K562 (cell line): Measurements from ENCODE around the gene CNKSR1. TPM values are rescaled to one million over a fixed set of nuclear protein-coding genes. Genes with fewer than 3 reads are reported as not detected.

Experiments
- CTBP1 ChIP-seq: fragments of 450-650 bp; IDR thresholded peaks from 2 replicates; pipeline ENCODE4 v1.6.1; 2016; ENCODE audit warnings: borderline replicate concordance
- GTF2A2 ChIP-seq: IDR thresholded peaks from 2 replicates; pipeline ENCODE4 v1.6.1; 2016; ENCODE audit warnings: mild to moderate bottlenecking, missing genetic modification characterization, missing compliant biosample characterization
- HMG20B ChIP-seq: fragments of 250-450 bp; sonication (Bioruptor Pico); IDR thresholded peaks from 2 replicates; pipeline ENCODE4 v1.5.0; 2021; ENCODE audit warnings: mild to moderate bottlenecking
- HNRNPLL ChIP-seq: fragments of 200-400 bp; formaldehyde crosslinking; IDR thresholded peaks from 2 replicates; pipeline ENCODE4 v1.6.1; 2017; ENCODE audit warnings: low read length, low read depth, mild to moderate bottlenecking; ENCODE audit not compliant: poor library complexity, severe bottlenecking
- MCM7 ChIP-seq, 2 experiments: fragments of 450-650 bp; IDR thresholded peaks; 2 replicates each; pipeline ENCODE4 v1.6.1; 2016 to 2018
- POLR2A ChIP-seq: fragments of 450-650 bp; conservative IDR thresholded peaks from 2 replicates; pipeline ENCODE4 v1.6.1; 2016
- RBFOX2 ChIP-seq: fragments of 200-400 bp; formaldehyde crosslinking; IDR thresholded peaks from 2 replicates; pipeline ENCODE4 v1.6.1; 2017; ENCODE audit warnings: low read depth, mild to moderate bottlenecking, low read length, moderate library complexity
- RCOR1 ChIP-seq, 2 experiments: IDR thresholded peaks; 2 replicates each; pipeline ENCODE4 v1.6.1; 2012; ENCODE audit warnings: low read depth in 2 of 2, low read length in 2 of 2, borderline replicate concordance in 1 of 2, improper control_type of control experiment in 1 of 2
- SIN3B ChIP-seq: fragments of 450-650 bp; IDR thresholded peaks from 2 replicates; pipeline ENCODE4 v1.6.1; 2017; ENCODE audit warnings: low read depth, mild to moderate bottlenecking, moderate library complexity
- SMAD4 ChIP-seq: fragments of 250-450 bp; sonication (Bioruptor Pico); conservative IDR thresholded peaks from 2 replicates; pipeline ENCODE4 v1.8.0; 2021; ENCODE audit warnings: inconsistent platforms, mild to moderate bottlenecking, moderate library complexity
- SMARCA4 ChIP-seq: fragments of 450-650 bp; IDR thresholded peaks from 2 replicates; pipeline ENCODE4 v1.6.1; 2016
- TRIM28 ChIP-seq: fragments of 450-650 bp; IDR thresholded peaks from 2 replicates; pipeline ENCODE4 v1.6.1; 2017
- ZNF212 ChIP-seq: fragments of 450-650 bp; formaldehyde crosslinking; IDR thresholded peaks from 2 replicates; pipeline ENCODE4 v1.4.0; 2020; ENCODE audit warnings: mild to moderate bottlenecking
- polyA plus RNA-seq, 8 experiments: library from polyadenylated mRNA; depleted of rRNA in 4 of 8; stranded (reverse) in 5 of 8; unstranded in 3 of 8; fragments of >200 nt; fragmentation: Nextera tagmentation in 2 of 8; fragmentation: Illumina TruSeq in 1 of 8; extraction: Ambion mirVana in 2 of 8; extraction: Trizol in 1 of 8; gene quantifications; 2 replicates each; pipeline versions ENCODE4 v1.2.1 to v1.2.3, GENCODE V29; 2011 to 2014; ENCODE audit warnings: inconsistent platforms in 1 of 8, missing spikeins in 1 of 8
- total RNA-seq, 7 experiments: library from RNA; depleted of rRNA in 6 of 7; stranded (reverse); fragments of >200 nt in 6 of 7; fragmentation: Illumina TruSeq in 2 of 7; extraction: Trizol in 2 of 7; gene quantifications; 2 replicates each; pipeline versions ENCODE4 v1.2.1 to v1.2.3, GENCODE V29; 2011 to 2021; ENCODE audit warnings: low replicate concordance in 1 of 7
- TF ChIP-seq, protein P1 (sequence below): fragments of 450-650 bp; IDR thresholded peaks from 2 replicates; pipeline ENCODE4 v1.6.1; 2016; ENCODE audit warnings: mild to moderate bottlenecking, moderate library complexity
- TF ChIP-seq, protein P2 (sequence below): fragments of 450-650 bp; formaldehyde crosslinking; IDR thresholded peaks from 2 replicates; pipeline ENCODE4 v1.4.0; 2022; ENCODE audit warnings: missing genetic modification characterization
- TF ChIP-seq, protein P3 (sequence below): sonication (generic); formaldehyde crosslinking; IDR thresholded peaks from 2 replicates; pipeline ENCODE4 v1.8.0; 2023; ENCODE audit warnings: mild to moderate bottlenecking, missing genetic modification reagents

The CNKSR1 gene
- total and polyA plus RNA-seq, 9 of the 15 experiments (the other 6 are each of a cell fraction or from before 2014, with no cell fraction given) = 0.03 to 2.8 (median 1.1) TPM

DNA sequence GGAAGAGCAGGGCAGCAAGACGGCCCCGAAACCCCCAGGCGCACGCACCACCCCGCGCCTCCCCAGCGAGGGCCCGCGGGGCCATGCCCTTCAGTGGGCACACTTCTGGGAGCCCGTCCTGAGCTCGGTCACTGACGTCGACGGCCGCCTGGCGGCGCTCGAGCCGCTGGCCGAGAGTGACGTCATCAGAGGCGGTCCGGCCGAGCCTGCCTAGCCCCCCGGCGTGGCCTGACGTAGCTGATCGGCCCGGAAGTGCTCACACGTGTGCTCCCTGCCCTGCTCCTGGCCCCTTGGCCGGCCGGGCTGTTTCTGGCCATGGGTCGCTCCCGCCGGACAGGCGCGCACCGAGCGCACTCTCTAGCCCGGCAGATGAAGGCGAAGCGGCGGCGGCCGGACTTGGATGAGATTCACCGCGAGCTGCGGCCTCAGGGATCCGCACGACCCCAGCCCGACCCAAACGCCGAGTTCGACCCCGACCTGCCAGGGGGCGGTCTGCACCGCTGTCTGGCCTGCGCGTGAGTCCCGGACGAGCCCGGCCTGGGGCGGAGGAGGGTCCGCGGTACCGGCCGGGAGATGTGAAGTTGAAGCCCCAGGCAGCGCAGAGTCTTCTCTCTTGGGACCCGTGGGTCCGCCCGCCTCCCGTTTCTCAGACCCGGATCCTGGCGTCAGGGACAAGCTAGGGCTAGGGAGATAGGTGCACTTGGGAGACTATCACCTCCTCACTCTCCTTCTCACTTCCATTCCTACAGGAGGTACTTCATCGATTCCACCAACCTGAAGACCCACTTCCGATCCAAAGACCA is 7.4 kb upstream of the CNKSR1 start, which contains the start of gene ZNF593 (continued):
- TF ChIP-seq, protein P1, sequence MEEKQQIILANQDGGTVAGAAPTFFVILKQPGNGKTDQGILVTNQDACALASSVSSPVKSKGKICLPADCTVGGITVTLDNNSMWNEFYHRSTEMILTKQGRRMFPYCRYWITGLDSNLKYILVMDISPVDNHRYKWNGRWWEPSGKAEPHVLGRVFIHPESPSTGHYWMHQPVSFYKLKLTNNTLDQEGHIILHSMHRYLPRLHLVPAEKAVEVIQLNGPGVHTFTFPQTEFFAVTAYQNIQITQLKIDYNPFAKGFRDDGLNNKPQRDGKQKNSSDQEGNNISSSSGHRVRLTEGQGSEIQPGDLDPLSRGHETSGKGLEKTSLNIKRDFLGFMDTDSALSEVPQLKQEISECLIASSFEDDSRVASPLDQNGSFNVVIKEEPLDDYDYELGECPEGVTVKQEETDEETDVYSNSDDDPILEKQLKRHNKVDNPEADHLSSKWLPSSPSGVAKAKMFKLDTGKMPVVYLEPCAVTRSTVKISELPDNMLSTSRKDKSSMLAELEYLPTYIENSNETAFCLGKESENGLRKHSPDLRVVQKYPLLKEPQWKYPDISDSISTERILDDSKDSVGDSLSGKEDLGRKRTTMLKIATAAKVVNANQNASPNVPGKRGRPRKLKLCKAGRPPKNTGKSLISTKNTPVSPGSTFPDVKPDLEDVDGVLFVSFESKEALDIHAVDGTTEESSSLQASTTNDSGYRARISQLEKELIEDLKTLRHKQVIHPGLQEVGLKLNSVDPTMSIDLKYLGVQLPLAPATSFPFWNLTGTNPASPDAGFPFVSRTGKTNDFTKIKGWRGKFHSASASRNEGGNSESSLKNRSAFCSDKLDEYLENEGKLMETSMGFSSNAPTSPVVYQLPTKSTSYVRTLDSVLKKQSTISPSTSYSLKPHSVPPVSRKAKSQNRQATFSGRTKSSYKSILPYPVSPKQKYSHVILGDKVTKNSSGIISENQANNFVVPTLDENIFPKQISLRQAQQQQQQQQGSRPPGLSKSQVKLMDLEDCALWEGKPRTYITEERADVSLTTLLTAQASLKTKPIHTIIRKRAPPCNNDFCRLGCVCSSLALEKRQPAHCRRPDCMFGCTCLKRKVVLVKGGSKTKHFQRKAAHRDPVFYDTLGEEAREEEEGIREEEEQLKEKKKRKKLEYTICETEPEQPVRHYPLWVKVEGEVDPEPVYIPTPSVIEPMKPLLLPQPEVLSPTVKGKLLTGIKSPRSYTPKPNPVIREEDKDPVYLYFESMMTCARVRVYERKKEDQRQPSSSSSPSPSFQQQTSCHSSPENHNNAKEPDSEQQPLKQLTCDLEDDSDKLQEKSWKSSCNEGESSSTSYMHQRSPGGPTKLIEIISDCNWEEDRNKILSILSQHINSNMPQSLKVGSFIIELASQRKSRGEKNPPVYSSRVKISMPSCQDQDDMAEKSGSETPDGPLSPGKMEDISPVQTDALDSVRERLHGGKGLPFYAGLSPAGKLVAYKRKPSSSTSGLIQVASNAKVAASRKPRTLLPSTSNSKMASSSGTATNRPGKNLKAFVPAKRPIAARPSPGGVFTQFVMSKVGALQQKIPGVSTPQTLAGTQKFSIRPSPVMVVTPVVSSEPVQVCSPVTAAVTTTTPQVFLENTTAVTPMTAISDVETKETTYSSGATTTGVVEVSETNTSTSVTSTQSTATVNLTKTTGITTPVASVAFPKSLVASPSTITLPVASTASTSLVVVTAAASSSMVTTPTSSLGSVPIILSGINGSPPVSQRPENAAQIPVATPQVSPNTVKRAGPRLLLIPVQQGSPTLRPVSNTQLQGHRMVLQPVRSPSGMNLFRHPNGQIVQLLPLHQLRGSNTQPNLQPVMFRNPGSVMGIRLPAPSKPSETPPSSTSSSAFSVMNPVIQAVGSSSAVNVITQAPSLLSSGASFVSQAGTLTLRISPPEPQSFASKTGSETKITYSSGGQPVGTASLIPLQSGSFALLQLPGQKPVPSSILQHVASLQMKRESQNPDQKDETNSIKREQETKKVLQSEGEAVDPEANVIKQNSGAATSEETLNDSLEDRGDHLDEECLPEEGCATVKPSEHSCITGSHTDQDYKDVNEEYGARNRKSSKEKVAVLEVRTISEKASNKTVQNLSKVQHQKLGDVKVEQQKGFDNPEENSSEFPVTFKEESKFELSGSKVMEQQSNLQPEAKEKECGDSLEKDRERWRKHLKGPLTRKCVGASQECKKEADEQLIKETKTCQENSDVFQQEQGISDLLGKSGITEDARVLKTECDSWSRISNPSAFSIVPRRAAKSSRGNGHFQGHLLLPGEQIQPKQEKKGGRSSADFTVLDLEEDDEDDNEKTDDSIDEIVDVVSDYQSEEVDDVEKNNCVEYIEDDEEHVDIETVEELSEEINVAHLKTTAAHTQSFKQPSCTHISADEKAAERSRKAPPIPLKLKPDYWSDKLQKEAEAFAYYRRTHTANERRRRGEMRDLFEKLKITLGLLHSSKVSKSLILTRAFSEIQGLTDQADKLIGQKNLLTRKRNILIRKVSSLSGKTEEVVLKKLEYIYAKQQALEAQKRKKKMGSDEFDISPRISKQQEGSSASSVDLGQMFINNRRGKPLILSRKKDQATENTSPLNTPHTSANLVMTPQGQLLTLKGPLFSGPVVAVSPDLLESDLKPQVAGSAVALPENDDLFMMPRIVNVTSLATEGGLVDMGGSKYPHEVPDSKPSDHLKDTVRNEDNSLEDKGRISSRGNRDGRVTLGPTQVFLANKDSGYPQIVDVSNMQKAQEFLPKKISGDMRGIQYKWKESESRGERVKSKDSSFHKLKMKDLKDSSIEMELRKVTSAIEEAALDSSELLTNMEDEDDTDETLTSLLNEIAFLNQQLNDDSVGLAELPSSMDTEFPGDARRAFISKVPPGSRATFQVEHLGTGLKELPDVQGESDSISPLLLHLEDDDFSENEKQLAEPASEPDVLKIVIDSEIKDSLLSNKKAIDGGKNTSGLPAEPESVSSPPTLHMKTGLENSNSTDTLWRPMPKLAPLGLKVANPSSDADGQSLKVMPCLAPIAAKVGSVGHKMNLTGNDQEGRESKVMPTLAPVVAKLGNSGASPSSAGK = peak; percentile 66
- TF ChIP-seq MCM7 (IDR thresholded peaks at IDR 0.05) (no peak), SIN3B (peak; percentile 92), SMAD4 (CRISPR knock-in tag) (peak; percentile 85), HNRNPLL (no peak), RBFOX2 (peak; percentile 96), POLR2A (peak; percentile 93), ZNF212 (no peak), GTF2A2 (no peak), TRIM28 (no peak), RCOR1 (IDR thresholded peaks at IDR 0.05; ENCODE audit: borderline replicate concordance in 1 of 2, low read depth in 2 of 2, low read length in 2 of 2) (peak in 1 of 2 experiments; percentile 48; a peak in 3 of 4 replicates), SMARCA4 (no peak), CTBP1 (peak; percentile 94), HMG20B (CRISPR knock-in tag) (no peak)
- TF ChIP-seq, protein P2, sequence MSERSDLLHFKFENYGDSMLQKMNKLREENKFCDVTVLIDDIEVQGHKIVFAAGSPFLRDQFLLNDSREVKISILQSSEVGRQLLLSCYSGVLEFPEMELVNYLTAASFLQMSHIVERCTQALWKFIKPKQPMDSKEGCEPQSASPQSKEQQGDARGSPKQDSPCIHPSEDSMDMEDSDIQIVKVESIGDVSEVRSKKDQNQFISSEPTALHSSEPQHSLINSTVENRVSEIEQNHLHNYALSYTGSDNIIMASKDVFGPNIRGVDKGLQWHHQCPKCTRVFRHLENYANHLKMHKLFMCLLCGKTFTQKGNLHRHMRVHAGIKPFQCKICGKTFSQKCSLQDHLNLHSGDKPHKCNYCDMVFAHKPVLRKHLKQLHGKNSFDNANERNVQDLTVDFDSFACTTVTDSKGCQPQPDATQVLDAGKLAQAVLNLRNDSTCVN = no peak
- TF ChIP-seq, protein P3, sequence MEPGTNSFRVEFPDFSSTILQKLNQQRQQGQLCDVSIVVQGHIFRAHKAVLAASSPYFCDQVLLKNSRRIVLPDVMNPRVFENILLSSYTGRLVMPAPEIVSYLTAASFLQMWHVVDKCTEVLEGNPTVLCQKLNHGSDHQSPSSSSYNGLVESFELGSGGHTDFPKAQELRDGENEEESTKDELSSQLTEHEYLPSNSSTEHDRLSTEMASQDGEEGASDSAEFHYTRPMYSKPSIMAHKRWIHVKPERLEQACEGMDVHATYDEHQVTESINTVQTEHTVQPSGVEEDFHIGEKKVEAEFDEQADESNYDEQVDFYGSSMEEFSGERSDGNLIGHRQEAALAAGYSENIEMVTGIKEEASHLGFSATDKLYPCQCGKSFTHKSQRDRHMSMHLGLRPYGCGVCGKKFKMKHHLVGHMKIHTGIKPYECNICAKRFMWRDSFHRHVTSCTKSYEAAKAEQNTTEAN (CRISPR knock-in tag) = peak; percentile 79; the same call in 1 of the 2 replicates
